Stimulated activated CD4-positive, alpha-beta T cell treated with anti-CD3 and anti-CD28 coated beads, TNF-alpha, amount 100 ng/mL, for 24 hours (primary cell): ENCODE measurements around the gene VPS41.

Experiments used
- DNase-seq, 3 experiments: peaks; one replicate each; pipeline ENCODE4 v3.0.0-alpha.2; 2020; ENCODE audit warnings: low read depth in 3 of 3

VPS41 gene

DNA sequence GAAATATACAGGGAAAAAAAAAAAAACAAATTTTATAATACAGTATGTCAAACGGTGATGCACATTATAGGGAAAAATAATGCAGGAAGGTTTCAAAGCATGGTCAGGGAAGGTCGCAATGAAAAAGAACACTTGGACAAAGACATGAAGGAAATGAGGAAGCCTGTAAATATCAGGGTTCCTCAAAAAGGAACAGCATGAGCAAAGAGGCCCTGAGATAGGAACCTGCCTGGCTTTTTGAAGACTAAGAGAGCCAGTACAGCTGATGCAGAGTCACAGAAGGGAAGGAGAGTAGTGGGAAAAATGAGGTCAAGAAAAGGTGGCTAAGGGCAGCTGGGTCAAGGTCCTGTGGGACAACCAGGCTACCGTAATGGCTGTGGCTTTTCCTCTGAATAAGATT lies 1.9 kb downstream of the VPS41 start:
- DNase-seq: no peak

DNA sequence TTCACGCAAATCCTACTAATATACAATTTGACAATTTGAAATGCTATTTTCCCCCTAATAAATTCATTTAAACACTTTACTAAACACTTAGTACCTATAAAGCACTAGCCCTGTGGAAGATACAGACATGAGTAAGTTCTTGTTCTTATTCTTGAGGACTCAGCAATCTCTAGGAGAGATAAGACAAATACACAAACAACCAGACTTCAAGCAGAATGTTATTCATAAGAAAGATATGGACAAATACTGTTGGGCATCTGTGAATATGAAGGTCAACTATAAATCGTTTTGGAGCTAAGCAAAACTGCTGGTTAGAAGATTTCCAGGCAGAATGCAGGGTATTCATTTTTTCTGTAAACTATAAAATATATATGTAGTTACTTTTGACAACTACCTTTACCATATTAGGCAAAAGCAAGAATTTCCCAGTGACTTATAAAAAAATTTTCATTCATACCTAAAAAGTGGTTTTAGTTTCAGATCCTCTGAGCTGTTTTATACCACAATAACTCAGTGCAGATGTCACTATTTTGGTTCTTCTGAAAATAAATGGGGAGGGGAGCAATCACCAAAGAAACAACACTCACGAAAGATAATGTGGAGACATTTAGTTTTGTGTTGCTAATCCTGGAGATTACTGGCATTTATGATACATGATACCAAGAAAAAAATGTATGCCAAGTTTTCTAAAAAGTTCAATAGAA lies 3.8 kb downstream of the VPS41 start:
- no peak for DNase-seq

DNA sequence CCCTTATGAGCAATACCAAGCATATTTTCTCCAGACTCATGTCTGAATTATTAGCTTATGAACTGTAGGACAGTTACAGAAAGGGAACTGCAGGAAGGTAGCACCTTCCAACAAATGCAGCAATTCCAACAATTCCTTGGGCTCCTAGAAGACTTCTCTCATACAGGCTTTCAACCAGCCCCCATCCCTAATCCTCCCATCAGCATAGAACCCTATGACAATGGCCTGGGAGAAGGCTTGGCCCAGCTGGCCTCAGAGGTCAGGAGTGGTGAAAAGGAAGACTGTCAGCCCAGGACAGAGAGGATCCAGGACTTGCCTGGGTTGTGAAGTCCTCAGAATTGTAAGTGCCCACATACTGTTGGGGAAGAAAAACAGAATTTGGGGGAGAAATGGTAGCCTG lies 5.9 kb downstream of the VPS41 start:
- DNase-seq: no peak

DNA sequence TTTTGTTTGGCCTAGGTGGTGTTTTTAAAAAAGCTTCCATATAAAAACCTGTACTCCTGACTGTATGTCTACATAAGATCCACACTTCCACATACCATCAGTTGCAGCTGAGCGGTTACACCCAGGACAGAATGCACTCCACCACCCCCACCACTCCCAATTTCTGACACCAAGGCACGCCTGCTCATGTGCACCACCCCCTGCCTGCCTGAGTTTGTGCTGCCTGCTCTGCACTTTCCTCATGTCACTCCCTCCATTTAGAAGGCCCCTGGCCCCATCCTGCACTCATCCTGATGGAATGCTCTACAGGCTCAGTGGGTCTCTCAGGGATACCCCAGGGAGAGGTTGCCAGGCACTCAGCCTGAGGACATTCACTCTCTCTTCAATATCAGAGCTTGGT lies 6.5 kb downstream of the VPS41 start:
- DNase-seq: no peak

DNA sequence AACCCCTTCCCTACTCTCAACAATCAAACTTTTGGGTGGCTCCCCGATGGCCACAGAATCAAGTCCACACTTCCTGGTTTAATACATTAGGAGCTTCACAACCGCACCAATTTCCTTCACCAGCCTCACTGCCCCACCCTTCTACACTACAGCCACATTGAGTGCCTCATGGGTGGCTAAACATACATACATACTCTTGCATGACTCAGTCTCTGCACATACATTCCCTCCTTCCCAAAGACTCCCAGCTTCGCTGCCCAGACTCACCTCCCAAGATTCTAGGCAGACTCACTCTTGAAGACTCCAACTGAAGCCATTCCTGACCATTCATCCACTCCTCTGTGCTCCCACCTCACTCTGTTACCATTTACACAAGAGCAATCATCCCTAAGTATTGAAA lies 15.9 kb downstream of the VPS41 start:
- DNase-seq: no peak

DNA sequence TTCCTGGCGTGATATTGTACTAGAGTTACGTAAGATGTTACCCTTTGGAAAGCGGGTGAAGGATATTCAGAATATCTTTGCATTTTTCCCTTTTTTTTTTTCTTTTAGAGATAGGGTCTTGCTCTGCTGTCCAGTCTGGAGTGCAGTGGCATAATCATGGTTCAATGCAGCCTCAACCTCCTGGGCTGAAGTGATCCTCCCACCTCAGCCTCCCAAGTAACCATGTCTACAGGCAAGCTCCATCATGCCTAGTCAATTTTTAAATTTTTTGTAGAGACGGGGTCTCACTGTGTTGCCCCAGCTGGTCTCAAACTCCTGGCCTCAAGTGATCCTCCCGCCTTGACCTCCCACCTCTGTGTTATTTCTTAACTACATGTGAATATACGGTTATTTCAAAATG lies 18.4 kb downstream of the VPS41 start:
- no peak for DNase-seq

DNA sequence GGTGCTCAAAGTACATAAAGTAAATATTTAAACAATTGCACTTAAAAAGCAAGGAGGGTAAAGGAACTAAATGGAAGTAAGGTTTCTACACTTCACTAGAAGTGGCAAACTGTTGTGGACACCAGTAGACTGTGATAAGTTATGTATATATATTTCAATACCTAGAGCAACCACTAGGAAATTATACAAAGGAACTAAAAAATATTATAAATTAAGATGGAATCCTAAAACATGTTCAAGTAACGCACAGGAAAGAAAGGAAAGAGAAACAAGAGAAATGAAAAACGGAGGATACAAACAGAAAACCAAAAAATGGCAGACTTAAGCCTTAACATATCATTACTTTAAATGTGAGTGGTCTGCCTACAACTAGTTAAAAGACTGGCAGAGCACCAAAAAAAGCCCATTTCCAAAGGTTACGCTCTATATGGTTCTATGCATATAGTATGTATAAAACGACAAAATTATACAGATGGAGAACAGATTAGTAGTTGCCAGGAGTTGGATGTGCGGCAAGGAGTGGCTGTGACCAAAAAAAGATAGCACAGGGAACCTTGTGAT lies 19.0 kb downstream of the VPS41 start:
- no peak for DNase-seq

DNA sequence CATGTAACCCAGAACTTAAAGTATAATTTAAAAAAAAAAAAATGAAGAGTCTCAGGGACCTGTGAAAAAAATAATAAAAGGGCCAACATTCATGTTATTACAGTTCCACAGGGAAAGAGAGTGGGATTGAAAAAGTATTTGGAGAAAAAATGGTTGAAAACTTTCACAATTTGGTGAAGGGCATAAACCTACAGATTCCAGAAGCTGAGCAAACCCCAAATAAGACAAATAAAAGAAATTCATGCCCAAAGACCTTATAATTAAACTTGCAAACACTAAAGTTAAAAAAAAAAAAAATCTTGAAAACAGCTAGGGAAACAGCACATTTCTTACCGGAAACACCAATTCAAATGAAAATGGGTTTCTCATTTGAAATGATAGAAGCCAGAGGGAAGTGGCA lies 19.9 kb downstream of the VPS41 start:
- no peak for DNase-seq

DNA sequence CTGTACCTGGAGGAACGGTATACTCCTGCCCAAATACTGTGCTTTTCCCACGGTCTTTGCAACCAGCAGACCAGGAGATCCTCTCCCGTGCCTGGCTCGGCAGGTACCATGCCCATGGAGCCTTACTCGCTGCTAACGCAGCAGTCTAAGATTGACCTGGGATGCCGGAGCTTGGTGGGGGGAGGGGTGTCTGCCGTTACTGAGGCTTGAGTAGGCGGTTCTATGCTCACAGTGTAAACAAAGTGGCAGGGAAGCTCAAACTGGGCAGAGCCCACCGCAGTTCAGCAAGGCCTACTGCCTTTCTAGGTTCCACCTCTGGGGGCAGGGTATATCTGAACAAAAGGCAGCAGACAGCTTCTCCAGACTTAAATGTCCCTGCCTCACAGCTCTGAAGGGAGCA lies 22.7 kb downstream of the VPS41 start:
- no peak for DNase-seq

DNA sequence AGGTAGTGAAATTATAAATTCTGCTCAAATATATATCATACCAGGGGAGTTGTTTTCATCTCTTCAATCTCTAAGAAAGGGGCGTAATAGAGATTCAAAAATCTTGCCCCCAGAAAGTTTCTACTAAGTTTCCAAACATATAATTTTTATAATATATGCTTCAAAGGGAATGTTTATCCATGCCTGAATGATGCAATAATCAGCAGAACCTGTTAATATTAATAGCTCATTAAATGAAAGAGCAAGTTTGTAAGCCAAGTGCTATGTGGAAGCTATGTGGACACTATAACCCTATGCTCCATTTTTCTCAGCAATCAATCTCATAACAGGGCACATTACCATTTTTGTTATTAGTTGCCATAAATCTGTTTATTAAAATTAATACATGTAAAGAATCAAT lies 25.3 kb downstream of the VPS41 start:
- no peak for DNase-seq

DNA sequence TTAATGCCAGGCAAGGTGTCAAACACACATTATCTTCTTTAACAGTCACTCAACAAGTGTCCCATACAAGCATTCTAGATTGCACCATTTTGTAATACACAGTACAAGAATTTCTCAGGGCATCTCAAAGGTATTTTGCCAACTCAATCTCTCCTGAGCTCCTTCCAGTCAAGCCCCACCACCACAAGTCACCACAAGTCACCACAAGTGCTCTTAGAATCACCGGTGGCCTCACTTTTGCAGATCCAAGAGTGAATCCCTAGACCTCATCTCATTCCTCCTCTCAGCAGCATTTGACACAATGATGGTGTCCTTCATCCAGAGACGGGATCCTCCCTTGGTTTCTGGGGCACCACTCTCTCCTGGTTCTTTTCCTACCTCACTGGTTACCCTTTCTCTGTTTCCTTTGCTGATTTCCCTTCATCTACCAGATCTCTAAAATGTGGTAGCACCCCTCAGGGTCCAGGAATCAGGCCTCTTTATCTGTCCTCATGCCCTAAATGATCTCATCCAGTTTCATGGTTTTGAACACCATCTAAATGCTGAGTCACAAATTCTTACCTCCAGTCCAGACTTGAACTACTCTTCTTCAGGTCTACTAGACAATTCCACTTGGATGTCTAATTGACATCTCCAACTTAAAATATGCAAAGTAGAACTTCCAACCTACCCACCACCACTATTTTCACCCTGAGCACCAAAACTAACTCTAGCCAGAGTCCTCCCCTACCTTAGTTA lies 26.9 kb downstream of the VPS41 start:
- DNase-seq: no peak

DNA sequence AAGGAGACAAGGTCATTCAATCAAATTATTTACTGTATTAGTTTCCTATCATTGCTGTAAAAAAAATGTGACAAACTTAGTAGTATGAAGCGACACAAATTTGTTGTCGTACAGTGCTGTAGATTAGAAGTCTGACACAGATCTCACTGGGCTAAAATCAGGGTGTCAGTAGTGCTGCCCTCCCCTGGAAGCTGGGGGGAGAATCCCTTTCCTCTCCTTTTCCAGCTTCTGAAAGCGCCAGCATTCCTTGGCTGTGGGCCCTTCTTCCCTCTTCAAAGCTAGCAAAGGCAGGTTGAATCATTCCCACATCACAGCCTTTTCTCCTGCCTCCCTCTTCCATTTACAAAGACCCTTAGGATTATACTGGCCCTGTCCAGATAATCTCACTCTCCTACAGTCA lies 28.0 kb downstream of the VPS41 start:
- DNase-seq: no peak

DNA sequence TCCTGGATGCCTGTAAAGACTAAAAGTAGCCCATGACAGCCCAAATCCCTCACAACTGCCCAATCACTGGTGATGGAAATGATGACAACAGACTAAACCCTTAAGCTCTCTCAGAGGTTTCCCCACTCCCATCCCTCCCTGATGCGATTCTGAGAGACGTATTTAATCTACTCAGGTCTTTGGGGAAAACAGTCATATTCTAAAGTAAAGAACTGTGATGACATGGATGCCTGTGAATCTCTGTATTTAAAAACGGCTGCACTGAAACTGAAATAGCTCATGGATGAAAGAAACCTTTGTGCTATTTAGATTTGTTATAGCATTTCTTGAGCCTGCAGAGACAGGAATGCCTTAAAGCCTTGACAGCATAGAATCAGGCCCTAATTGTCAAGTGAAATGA lies 28.5 kb downstream of the VPS41 start:
- DNase-seq: no peak

DNA sequence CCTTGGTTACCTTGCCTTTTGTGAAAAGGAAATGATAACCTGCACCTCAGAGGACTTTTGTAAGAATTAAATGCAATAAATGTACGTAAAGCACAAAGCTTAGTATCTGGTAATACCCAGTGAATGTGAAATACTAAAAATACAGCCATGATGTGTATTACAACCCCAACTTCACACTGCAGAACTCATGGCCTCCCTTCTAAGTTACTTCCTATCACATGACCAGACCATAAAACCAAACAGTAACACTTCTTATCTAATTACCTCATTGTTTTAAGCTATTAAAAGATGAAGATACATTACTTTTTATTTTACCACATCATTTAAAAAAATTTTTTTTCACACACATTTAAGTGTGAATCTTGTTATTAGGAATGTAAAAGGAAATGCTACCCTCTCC lies 29.0 kb downstream of the VPS41 start:
- DNase-seq: no peak

DNA sequence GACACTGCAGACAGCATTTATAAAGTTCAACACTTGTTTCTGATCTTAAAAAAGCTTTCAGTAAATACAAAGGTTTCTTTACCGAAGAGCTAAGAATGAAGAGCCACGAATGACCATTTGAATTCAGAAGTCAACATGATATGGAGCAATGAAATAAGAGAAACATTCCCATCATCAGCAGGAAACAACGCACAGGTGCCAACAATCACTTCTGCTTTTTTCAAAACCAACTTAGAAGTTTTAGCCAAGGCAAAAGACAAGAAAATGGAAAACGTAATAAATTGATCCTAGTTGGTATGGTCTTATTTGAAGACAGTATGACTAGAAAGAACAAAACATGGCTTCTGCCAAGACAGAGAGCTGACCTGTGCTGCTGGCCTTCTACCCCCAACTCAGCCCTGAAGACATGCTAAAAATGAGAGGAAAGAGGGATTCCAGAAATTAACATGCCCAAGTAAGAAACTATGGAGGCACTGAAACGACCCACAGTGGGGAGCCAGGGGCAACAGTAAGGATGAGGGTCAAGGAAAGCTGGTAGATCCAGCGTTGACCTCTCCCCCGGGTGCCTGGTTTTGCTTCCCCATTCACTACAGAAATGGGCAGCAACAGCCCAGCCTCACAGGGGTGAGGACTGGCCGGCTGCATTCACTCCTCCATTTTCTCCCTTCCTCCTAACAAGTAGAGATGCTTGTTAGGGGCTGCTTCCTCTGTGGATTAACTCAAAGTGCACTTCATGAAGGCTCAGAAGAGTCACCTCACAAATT lies 30.1 kb downstream of the VPS41 start:
- no peak for DNase-seq

DNA sequence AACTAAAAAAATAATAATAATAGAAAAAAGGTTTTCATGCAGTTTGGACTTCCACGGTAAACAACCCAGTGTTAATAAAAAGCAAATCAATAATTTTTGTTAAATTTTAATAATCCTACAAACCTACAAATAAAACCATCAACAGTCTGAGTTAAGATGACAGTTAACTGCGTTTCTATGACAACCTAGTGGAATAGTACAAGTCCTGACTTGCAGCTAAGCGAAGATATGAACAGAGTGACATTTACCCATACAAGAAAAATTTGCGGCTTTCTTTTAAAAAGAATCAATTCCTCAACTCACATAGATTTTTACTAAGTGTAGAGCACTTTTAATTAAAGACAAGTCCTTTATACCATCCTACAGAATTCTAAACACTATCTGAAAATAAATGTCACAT lies 35.6 kb downstream of the VPS41 start:
- DNase-seq: no peak

DNA sequence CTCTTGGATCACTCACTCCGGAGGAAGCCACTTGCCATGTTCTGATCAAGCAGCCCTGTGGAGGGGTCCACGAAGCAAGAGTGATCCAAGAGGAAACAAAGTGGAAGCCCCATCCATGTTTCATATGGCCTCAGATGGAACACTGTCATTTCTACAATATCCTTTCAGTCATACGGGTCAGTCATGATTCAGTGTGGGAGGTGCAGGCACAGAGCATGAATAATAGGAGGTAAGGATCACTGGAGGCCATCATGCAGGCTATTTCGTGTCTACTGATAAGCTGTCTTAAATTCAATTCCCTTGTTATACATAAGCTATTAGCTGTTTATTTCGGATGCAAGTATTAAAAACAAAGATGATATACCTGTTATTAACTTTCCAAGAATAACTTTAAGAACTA lies 36.8 kb downstream of the VPS41 start:
- DNase-seq: no peak

DNA sequence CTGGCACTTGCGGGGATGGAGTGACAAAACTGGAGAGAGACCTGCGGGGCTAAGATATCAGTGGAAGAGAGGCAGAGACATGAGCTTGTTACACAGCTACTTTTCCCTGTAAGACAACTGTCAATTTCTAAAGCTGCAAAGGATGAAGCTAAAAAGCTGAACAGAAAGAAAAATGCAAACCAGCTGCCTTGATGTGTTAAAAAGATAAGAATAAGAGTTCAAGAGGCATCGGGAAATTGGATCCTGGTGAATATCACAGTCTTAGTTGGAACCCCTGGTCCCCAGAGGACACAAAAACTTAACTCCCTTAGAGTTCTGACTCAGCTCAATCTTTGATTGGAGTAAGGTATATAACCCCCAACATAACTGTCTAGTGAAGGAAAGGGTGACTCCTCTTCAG lies 38.8 kb downstream of the VPS41 start:
- DNase-seq: no peak

DNA sequence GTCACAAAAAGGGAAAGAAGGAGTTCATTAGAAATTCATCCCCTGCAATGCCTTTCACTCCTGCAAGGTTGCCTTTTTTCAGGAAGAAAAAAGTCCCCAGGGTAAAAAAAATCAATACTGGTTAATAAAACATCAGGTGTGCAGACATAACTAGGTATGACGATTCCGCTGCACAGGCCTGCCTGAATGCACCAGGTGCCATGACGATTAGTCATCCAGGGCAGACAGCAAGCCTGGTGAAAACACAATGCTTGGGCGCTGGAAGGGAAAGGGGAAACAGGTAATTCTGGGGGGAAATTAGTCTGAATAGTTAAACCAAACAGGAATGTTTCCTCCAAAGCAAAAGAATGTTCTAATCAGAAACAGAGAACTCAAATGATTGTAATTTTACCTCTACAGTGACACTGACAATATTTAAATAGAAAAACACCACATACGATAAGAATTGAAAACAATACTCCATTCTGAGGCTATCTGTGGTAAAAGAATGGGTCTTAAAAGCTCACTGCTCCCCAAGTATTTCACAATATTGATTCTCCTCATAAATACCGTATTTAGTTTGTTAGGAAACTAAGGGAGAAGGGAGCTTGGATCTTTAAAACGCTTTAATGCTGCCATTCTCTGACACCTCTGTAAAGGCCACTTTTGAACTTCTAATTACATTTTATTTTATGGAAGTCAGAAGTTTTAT lies 45.2 kb downstream of the VPS41 start:
- DNase-seq: no peak

DNA sequence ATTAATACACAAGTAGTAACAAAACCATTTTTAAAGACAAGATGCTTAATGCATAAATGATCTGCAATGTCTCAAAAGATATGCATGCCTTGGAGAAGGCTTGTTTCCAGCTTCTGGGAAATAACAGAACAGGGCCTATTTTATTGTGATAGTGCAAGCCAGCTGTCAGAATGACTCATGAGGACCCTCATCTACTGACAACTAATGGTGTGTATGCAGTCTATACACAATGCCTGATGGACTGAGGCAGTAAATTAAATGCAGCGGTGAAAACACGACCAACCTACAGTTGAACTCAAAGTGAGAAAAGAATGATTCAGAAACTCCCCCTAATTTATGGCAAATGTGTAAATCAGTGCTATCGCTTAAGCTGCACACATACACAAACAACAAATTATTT lies 46.3 kb downstream of the VPS41 start:
- DNase-seq: no peak

DNA sequence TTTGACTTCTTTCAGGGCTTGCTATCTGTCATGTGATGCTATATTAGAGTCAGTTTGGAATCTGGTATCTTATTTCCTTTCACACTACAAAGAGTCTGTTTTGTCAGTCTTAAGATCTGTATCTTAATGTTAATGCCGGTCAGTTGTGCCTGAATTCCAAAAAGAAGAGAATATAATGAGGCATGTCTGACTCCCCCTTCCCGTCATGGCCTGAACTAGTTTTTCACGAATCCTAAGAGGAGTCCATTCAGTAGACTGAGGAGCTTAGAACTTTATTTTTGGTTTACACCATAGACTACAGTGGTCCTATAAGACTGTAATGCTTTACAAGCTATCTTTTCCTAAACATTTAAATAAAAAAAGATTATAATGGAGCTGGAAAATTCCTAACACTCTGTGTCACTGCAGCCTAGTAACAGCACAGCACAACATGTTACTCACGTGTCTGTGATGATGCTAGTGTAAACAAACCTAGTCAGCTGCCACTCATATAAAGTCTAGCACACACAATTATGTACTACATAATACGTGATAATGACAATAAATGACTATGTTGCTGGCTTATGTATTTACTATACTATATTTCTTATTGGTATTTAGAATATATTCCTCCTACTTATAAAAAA lies 50.6 kb downstream of the VPS41 start:
- no peak for DNase-seq

DNA sequence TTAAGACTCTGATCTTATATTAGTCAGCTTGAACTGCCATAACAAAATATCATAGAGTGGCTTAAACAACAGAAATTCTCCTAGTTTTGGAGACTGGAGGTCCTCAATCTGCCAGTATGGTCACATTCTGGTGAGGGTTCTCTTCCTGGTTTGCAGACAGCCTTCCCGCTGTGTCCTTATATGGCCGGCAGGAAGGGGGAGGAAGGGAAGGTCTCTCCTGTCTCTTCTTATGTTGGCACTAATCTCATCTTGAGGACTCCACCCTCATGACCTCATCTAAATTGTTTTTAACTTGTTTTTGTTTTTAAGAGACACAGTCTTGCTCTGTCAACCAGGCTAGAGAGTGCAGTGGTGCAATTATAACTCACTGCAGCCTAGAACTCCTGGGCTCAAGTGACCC lies 53.1 kb downstream of the VPS41 start:
- DNase-seq: no peak
